IPS-20b (cell line): ENCODE results near the gene TP53I13.

Source experiments
- H3K27ac ChIP-seq: one replicate; pipeline ENCODE4 v1.5.1; 2013; ENCODE audit warnings: low read length
- H3K27me3 ChIP-seq: 2 replicates; pipeline ENCODE4 v1.6.1; 2013; ENCODE audit warnings: mild to moderate bottlenecking, low read length, inconsistent platforms; ENCODE audit not compliant: insufficient read depth
- H3K36me3 ChIP-seq: 2 replicates; pipeline ENCODE4 v1.6.1; 2013; ENCODE audit warnings: low read depth, mild to moderate bottlenecking, inconsistent platforms, low read length, moderate library complexity; ENCODE audit not compliant: insufficient read depth
- H3K4me1 ChIP-seq: 2 replicates; pipeline ENCODE4 v1.6.1; 2013; ENCODE audit warnings: mild to moderate bottlenecking, control low read depth, inconsistent platforms, low read length, moderate library complexity; ENCODE audit not compliant: insufficient read depth
- H3K4me3 ChIP-seq: 2 replicates; pipeline ENCODE4 v1.5.1; 2013; ENCODE audit warnings: mild to moderate bottlenecking, low read length, inconsistent platforms
- H3K9ac ChIP-seq: 2 replicates; pipeline ENCODE4 v1.6.1; 2013; ENCODE audit warnings: low read depth, mild to moderate bottlenecking, inconsistent platforms, low read length, moderate library complexity
- H3K9me3 ChIP-seq: 2 replicates; pipeline ENCODE4 v1.6.1; 2013; ENCODE audit warnings: mild to moderate bottlenecking, low read depth, low read length, inconsistent platforms; ENCODE audit not compliant: insufficient read depth

TP53I13 gene

GRCh38 chr17:29591737-29592608, 23.5 kb downstream of the TP53I13 start:
- peaks cover 25% of the 10 kb centered on the region for H3K27me3 ChIP-seq
- H3K4me1 ChIP-seq = peaks cover 33% of the 10 kb centered on the region
- no peaks in the 10 kb centered on the region for H3K9me3 ChIP-seq
- peak overlapping the region; percentile 74; the same call in 1 of the 2 replicates for H3K9ac ChIP-seq
- H3K36me3 ChIP-seq = no peaks in the 10 kb centered on the region
- peak overlapping the region; percentile 17 for H3K27ac ChIP-seq
- peak overlapping the region; percentile 78 for H3K4me3 ChIP-seq

DNA sequence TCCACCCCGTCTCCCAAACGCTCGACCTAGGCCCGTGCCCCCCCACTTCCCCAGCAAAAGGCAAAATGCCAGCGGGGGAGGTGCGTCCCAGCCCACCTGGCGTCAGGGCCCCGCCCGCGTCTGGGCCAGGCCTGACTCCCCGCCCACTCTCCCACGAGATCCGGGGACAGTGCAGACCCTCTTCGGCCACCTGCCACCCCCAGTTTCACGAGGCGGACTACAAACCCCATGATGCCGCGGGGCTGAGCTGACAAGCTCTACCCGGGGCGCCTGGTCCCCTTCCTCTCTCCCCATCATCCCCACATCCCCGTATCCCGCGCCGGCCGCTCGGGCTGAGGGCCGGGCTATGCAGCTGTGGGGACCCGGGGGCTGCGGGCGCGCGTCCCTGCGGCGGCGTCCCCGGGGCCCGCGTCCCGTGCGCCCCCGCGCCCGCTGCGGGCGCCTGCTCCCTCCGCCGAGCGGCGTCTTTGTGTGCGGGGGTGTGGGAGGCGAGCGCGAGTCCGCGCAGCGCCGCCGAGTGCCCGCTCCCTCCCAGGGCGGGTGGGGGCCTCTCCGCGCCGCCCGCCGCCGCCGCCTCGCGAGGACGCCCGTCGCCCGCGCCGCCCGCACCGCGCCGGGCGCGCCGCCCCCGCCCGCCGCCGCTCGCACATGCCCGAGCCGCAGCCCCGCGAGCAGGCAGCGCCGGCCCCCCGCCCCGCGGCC, 24.5 kb downstream of the TP53I13 start, which contains the start of gene ANKRD13B:
TSS of gene ANKRD13B (plus strand) at position 283 of the 702 bp plus-strand sequence. CDS start 490 bp downstream, outside the sequence.
- H3K9ac ChIP-seq = peak within 1 kb of the TSS; percentile 69; the same call in 1 of the 2 replicates
- H3K27me3 ChIP-seq = peaks cover 20% of the 10 kb centered on the region
- H3K9me3 ChIP-seq = no peaks in the 10 kb centered on the region
- peak within 1 kb of the TSS; percentile 80 for H3K4me3 ChIP-seq
- H3K27ac ChIP-seq = peak within 1 kb of the TSS; percentile 17
- H3K36me3 ChIP-seq = no peaks in the 10 kb centered on the region
- peaks cover 34% of the 10 kb centered on the region for H3K4me1 ChIP-seq

GRCh38 chr17:29593591-29594518, 25.4 kb downstream of the TP53I13 start:
- peak overlapping the region; percentile 56; the same call in 1 of the 2 replicates for H3K9ac ChIP-seq
- peaks cover 31% of the 10 kb centered on the region for H3K4me1 ChIP-seq
- H3K27ac ChIP-seq = no peak overlapping the region
- H3K4me3 ChIP-seq = peak overlapping the region; percentile 80
- H3K27me3 ChIP-seq = peaks cover 16% of the 10 kb centered on the region
- H3K36me3 ChIP-seq = no peaks in the 10 kb centered on the region
- no peaks in the 10 kb centered on the region for H3K9me3 ChIP-seq

- peaks cover 16% of the 10 kb centered on the region for H3K27me3 ChIP-seq
- no peak overlapping the region; the same call in 1 of the 2 replicates for H3K9ac ChIP-seq
- H3K27ac ChIP-seq = no peak overlapping the region
- peak overlapping the region; percentile 80; the same call in 1 of the 2 replicates for H3K4me3 ChIP-seq
- H3K9me3 ChIP-seq = no peaks in the 10 kb centered on the region
- no peaks in the 10 kb centered on the region for H3K36me3 ChIP-seq
- H3K4me1 ChIP-seq = peaks cover 31% of the 10 kb centered on the region
These were observed 26.1 kb downstream of the TP53I13 start for GRCh38 chr17:29594519-29595090.

GRCh38 chr17:29595107-29595942, 26.8 kb downstream of the TP53I13 start:
- no peak overlapping the region for H3K9ac ChIP-seq
- no peaks in the 10 kb centered on the region for H3K9me3 ChIP-seq
- peaks cover 10% of the 10 kb centered on the region for H3K27me3 ChIP-seq
- no peak overlapping the region for H3K27ac ChIP-seq
- no peak overlapping the region for H3K4me3 ChIP-seq
- H3K36me3 ChIP-seq = no peaks in the 10 kb centered on the region
- H3K4me1 ChIP-seq = peaks cover 25% of the 10 kb centered on the region

DNA sequence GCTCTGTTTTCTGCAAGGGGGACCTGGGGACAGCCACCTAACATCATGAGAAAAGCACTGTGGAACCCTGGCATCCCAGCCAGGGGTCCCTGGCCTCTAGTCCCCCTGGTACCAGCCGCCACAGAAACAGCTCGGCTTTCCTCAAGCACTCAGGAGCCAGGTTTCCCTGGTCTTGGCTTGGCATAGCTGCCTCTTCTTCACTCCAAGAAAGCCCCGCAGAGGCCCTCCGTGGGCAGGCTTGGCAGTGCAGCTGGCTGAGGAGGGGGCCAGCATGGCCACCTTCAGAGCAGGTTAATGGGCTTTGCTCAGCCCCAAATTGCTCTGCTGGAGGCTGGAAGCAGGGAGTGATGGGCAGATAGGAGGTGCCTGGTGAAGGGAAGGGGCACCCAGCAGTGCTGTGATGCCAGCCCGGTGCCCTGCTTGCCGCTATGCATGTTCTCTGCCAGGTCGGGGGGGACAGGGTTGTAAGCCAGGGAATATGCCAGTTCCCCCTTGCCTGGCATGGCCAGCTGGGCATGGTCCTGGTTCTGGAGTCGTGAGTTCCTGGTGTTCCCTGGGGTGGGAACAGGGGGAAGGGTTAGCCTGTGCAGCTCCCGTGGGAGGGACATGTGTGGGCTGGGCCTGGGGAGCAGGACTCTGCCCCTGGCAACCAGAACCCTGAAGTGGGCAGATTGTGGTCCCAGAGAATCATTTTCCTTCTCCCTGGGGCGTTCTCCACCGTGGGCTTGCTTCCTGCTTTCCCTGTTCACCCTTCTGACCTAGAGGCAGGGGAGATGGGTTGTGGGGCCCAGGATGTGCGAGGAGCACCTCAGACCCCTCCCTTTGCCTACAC, 27.7 kb downstream of the TP53I13 start:
- H3K9ac ChIP-seq = no peak overlapping the region

DNA sequence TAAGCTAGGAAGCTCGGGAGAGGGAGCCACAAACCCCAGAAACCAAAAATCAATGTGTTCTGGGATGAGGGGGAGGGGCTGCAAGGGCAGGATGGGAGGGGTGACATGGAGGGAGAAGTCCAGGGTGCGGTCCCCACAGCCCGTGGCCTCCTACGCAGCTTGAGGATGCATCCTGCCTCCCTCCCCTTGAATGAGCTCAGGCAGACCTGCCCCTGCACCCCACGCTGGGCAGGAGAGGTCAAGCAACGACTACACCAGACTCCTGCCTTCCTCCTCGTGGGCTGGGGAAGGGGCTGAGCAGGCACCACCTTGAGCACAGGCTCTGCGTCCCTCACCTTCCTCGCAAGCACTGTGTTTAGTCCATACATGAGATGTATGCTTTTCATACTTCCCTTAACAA, 28.3 kb downstream of the TP53I13 start:
- H3K27me3 ChIP-seq = peaks cover 5% of the 10 kb centered on the region
- 0 out of 2 replicates have a peak overlapping the region, but pooled peaks have one; percentile 29 for H3K9ac ChIP-seq
- peaks cover 24% of the 10 kb centered on the region for H3K4me1 ChIP-seq
- no peaks in the 10 kb centered on the region for H3K36me3 ChIP-seq
- H3K4me3 ChIP-seq = 0 out of 2 replicates have a peak overlapping the region, but pooled peaks have one; percentile 23
- no peak overlapping the region for H3K27ac ChIP-seq
- H3K9me3 ChIP-seq = no peaks in the 10 kb centered on the region

More for the DNA sequence above, 27.7 kb downstream of the TP53I13 start:
- no peak overlapping the region for H3K4me3 ChIP-seq
- peaks cover 24% of the 10 kb centered on the region for H3K4me1 ChIP-seq
- no peaks in the 10 kb centered on the region for H3K9me3 ChIP-seq
- no peak overlapping the region for H3K27ac ChIP-seq
- H3K27me3 ChIP-seq = peaks cover 5% of the 10 kb centered on the region
- no peaks in the 10 kb centered on the region for H3K36me3 ChIP-seq

GRCh38 chr17:29597361-29598172, 29.1 kb downstream of the TP53I13 start:
- Histone ChIP-seq H3K36me3 (no peaks in the 10 kb centered on the region), H3K9me3 (no peaks in the 10 kb centered on the region), H3K4me1 (peaks cover 16% of the 10 kb centered on the region), H3K27ac (no peak overlapping the region), H3K9ac (peak overlapping the region; percentile 29; the same call in 1 of the 2 replicates), H3K27me3 (peaks cover 5% of the 10 kb centered on the region), H3K4me3 (peak overlapping the region; percentile 33; the same call in 1 of the 2 replicates)

GRCh38 chr17:29603109-29603674, 34.7 kb downstream of the TP53I13 start:
- Histone ChIP-seq H3K9me3 (no peaks in the 10 kb centered on the region), H3K4me1 (no peaks in the 10 kb centered on the region), H3K36me3 (no peaks in the 10 kb centered on the region), H3K4me3 (no peak overlapping the region), H3K27me3 (no peaks in the 10 kb centered on the region), H3K9ac (no peak overlapping the region), H3K27ac (no peak overlapping the region)
